Measurements from ENCODE around the gene SLC6A15.

Gene SLC6A15

GRCh38 chr12:84946753-84947152 lies 34.2 kb upstream of the SLC6A15 start:
- no peak overlapping the region for H3K27ac ChIP-seq
- no peak for DNase-seq
- no peaks in the 10 kb centered on the region for H3K36me3 ChIP-seq
- H3K4me3 ChIP-seq (ENCODE audit: low read depth, low read length): no peak overlapping the region
- no peak for TF ChIP-seq CTCF (IDR thresholded peaks at IDR 0.05; ENCODE audit: low read depth, low read length)
- no peaks in the 10 kb centered on the region for H3K27me3 ChIP-seq (ENCODE audit: insufficient read depth, low read depth, severe bottlenecking)
- no peaks in the 10 kb centered on the region for H3K9me3 ChIP-seq (ENCODE audit: severe bottlenecking)

- Histone ChIP-seq H3K36me3 (no peaks in the 10 kb centered on the region), H3K4me3 (ENCODE audit: low read depth, low read length) (no peak overlapping the region), H3K27me3 (ENCODE audit: insufficient read depth, low read depth, severe bottlenecking) (no peaks in the 10 kb centered on the region), H3K9me3 (ENCODE audit: severe bottlenecking) (no peaks in the 10 kb centered on the region), H3K27ac (no peak overlapping the region)
- TF ChIP-seq CTCF (IDR thresholded peaks at IDR 0.05; ENCODE audit: low read depth, low read length): no peak
- DNase-seq: no peak
Measured at GRCh38 chr12:84937415-84937814, 24.8 kb upstream of the SLC6A15 start.

GRCh38 chr12:84929501-84929900 lies 16.9 kb upstream of the SLC6A15 start:
- no peak for DNase-seq
- TF ChIP-seq CTCF (IDR thresholded peaks at IDR 0.05; ENCODE audit: low read depth, low read length): no peak
- H3K27me3 ChIP-seq (ENCODE audit: insufficient read depth, low read depth, severe bottlenecking): no peaks in the 10 kb centered on the region
- no peaks in the 10 kb centered on the region for H3K9me3 ChIP-seq (ENCODE audit: severe bottlenecking)
- H3K27ac ChIP-seq: no peak overlapping the region
- no peaks in the 10 kb centered on the region for H3K36me3 ChIP-seq
- no peak overlapping the region for H3K4me3 ChIP-seq (ENCODE audit: low read depth, low read length)

GRCh38 chr12:84924981-84925380 lies 12.4 kb upstream of the SLC6A15 start:
- no peaks in the 10 kb centered on the region for H3K27me3 ChIP-seq (ENCODE audit: insufficient read depth, low read depth, severe bottlenecking)
- H3K36me3 ChIP-seq: no peaks in the 10 kb centered on the region
- no peak overlapping the region for H3K4me3 ChIP-seq (ENCODE audit: low read depth, low read length)
- DNase-seq: no peak
- TF ChIP-seq CTCF (IDR thresholded peaks at IDR 0.05; ENCODE audit: low read depth, low read length): no peak
- H3K9me3 ChIP-seq (ENCODE audit: severe bottlenecking): no peaks in the 10 kb centered on the region
- H3K27ac ChIP-seq: no peak overlapping the region

- no peak overlapping the region for H3K27ac ChIP-seq
- no peak for TF ChIP-seq CTCF (IDR thresholded peaks at IDR 0.05; ENCODE audit: low read depth, low read length)
- H3K36me3 ChIP-seq: no peaks in the 10 kb centered on the region
- no peaks in the 10 kb centered on the region for H3K27me3 ChIP-seq (ENCODE audit: insufficient read depth, low read depth, severe bottlenecking)
- H3K9me3 ChIP-seq (ENCODE audit: severe bottlenecking): no peaks in the 10 kb centered on the region
- no peak overlapping the region for H3K4me3 ChIP-seq (ENCODE audit: low read depth, low read length)
- DNase-seq: no peak
Measured at GRCh38 chr12:84922693-84923092, 10.1 kb upstream of the SLC6A15 start.

- Histone ChIP-seq H3K27ac (no peak overlapping the region), H3K36me3 (no peaks in the 10 kb centered on the region), H3K27me3 (ENCODE audit: insufficient read depth, low read depth, severe bottlenecking) (no peaks in the 10 kb centered on the region), H3K4me3 (ENCODE audit: low read depth, low read length) (no peak overlapping the region), H3K9me3 (ENCODE audit: severe bottlenecking) (no peaks in the 10 kb centered on the region)
- no peak for DNase-seq
- no peak for TF ChIP-seq CTCF (IDR thresholded peaks at IDR 0.05; ENCODE audit: low read depth, low read length)
Measured at GRCh38 chr12:84920331-84920730, 7.7 kb upstream of the SLC6A15 start.
